GM12865 (cell line): Measurements from ENCODE around the gene C4orf50.
A peak's percentile ranks its signal among the peaks of the same experiment; 100 is the strongest.
"Not testable (repeated sequence)": the region's sequence is repeated elsewhere in the genome, so short reads cannot be mapped to it uniquely, and the experiment has no call there.

Experiments used
- DNase-seq: peaks from one replicate; pipeline ENCODE4 v3.0.0; 2010; ENCODE audit warnings: low read depth
- H3K4me3 ChIP-seq: 2 replicates; pipeline ENCODE4 v1.5.1; 2011; ENCODE audit warnings: mild to moderate bottlenecking, low read depth, low read length, control low read depth
- TF ChIP-seq, protein P1 (sequence below): IDR thresholded peaks from 2 replicates; pipeline ENCODE4 v1.5.1; 2011; ENCODE audit warnings: low read length, control low read depth, low read depth, inconsistent platforms; ENCODE audit not compliant: insufficient read depth; ENCODE audit errors: missing control alignments

The C4orf50 gene

GRCh38 chr4:5996641-5997040 lies 21.6 kb downstream of the C4orf50 start:
- H3K4me3 ChIP-seq: no peak overlapping the region
- TF ChIP-seq, protein P1, sequence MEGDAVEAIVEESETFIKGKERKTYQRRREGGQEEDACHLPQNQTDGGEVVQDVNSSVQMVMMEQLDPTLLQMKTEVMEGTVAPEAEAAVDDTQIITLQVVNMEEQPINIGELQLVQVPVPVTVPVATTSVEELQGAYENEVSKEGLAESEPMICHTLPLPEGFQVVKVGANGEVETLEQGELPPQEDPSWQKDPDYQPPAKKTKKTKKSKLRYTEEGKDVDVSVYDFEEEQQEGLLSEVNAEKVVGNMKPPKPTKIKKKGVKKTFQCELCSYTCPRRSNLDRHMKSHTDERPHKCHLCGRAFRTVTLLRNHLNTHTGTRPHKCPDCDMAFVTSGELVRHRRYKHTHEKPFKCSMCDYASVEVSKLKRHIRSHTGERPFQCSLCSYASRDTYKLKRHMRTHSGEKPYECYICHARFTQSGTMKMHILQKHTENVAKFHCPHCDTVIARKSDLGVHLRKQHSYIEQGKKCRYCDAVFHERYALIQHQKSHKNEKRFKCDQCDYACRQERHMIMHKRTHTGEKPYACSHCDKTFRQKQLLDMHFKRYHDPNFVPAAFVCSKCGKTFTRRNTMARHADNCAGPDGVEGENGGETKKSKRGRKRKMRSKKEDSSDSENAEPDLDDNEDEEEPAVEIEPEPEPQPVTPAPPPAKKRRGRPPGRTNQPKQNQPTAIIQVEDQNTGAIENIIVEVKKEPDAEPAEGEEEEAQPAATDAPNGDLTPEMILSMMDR: no peak
- peak; percentile 24 for DNase-seq

DNA sequence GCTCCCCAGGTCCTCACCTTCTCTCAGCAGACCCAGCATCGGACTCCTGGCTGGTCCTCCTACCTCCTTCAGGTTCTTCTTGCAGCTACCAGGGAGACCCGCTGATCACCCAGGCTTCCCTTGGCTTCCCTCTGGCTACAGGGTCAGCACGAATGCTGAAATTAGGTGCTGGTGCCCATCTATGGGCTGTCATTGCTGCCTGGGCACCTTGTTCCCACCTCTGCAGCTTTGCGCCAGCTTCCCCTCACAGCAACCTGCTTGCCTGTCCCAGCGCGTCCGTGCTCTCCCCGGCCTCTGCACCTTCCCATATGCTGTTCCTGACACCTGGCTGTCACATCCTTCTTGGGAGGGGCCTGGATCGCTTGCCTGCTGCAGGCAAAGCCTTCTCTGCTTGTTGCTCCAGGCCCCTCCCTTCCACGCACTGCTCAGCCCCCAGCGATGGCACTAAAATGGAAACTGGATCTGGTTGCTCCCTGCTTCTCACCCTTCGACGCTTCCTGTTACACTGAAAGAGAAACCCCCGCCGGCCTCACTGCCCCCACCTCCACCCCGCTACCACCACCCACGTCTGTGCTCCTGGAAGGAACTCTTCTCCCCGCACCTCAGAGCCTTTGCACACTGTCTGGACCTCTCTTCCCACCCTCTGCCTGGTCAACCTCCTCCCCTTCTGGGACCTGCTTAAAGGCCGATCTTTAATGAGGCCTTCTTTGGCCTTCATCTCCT lies 22.2 kb downstream of the C4orf50 start:
- peak; percentile 58 for DNase-seq

DNA sequence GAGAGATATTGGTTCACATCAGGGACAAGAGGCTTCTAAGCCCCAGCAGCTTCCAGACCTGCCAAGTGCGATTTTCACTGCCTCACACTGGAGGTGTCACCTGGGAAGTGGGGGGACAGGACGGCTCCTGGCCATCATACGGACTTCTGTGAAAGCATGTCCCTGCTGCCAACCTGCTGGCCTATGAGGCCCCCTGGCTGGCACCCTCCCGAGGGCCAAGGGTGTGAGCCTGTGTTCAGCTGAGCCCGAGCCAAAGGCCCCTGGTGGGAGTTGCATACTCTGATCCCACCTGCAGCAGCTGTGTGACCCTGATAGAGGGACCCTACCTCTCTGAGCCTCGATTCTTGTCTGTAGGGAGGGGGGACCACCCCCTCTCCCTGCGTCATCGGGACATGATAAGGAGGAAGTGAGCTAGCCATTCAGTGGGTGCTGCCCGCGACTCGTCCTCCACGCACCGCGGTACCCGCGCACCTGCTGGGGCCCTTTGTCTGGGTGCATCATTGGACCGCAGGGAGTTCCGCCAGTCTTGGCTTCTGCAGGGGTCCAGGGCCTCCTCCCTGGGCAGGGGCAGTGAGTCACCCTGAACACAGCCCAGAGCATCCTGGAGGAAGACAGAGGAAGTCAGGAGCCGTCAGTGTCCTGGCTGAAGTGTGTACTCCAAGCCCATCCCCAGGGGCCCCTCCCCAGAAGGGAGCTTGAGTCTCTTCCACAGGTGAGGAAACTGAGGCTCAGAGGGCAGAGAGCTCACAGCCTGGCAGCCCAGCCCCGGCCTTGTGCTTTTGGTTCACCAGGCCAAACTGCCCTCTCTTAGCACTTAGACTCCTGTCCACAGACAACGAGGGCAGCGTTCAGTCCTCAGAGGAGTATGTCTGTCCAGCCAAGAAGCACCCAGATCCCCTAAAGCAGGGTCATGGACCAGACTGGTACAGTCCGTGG lies 24.1 kb downstream of the C4orf50 start:
- no peak for DNase-seq
- TF ChIP-seq, protein P1: no peak
- H3K4me3 ChIP-seq: no peak overlapping the region

More for the DNA sequence above, 22.2 kb downstream of the C4orf50 start:
- H3K4me3 ChIP-seq: no peak overlapping the region
- TF ChIP-seq, protein P1: no peak

DNA sequence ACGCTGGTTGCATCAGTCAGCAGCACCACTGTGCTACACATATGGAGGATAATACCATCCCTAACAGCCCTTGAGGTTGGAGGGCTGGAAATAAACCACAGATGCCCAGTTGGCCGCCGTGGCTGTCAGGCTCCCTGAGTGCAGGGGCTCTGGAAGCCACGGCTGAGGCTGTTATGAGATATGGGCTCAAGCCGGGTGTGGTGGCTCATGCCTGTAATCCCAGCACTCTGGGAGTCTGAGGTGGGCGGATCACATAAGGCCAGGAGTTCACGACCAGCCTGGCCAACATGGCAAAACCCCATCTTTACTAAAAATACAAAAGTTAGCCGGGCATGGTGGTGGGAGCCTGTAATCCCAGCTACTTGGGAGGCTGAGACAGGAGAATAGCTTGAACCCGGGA lies 24.9 kb downstream of the C4orf50 start:
- not testable (repeated sequence) for DNase-seq, H3K4me3 ChIP-seq

- H3K4me3 ChIP-seq: no peak overlapping the region
- peak; percentile 14 for DNase-seq
- TF ChIP-seq, protein P1: no peak
Measured at GRCh38 chr4:5992828-5993321, 25.4 kb downstream of the C4orf50 start.

DNA sequence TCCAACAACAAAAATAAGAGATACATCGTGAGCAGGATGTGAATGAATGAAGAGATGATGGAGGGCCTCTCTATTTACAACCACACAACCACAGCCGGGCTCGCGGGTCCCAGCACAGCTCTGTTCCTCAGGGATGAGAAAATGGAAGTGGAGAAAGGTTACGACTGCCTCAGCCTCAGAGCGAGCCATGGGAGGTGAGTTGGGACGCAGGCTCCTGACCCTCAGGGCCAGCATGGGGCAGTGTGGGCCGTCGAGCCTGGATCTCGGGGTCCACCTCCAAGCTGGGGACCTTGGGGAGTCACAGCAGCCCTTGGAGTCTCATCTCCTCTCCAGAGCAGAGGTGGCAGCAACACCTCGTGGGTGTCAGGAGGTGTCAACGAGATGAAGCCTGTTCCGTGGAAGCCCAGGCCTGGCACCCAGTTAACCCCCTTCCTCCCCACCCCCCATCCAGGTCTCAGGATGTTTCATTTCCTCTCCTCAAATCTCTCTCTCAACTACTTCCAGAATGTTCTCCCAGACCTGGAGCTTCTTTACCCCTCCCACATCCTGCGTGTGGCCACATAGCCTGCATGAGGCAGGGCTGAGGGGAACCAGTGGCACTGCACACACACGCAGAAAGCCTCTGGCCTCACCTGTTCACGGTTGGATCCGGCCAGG lies 25.9 kb downstream of the C4orf50 start:
- TF ChIP-seq, protein P1: no peak
- no peak overlapping the region for H3K4me3 ChIP-seq
- DNase-seq: no peak

DNA sequence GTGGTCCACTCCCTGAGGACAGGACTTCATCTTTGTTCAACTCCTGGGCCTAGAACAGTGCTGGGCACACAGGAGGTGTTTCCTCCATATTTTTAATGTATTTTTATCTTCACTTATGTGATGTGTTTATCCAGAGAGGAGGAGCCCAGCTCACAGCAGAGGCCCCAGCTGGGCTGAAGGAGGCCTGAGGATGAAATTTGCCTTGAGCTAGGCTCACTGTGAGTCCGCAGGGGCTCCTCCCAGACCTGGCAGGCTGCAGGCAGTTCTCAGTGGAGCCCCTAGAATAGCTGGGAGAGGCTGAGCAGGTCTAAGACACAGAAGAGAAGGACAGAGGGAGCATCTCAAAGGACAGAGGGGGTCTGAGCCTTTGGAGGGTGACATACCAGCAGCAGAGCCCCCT lies 26.8 kb downstream of the C4orf50 start:
- H3K4me3 ChIP-seq: no peak overlapping the region
- no peak for DNase-seq
- TF ChIP-seq, protein P1: no peak
